Measurements from ENCODE around the gene CEP57L1.
"Not testable (repeated sequence)": the region's sequence is repeated elsewhere in the genome, so short reads cannot be mapped to it uniquely, and the experiment has no call there.

Gene CEP57L1

GRCh38 chr6:109191368-109191767 is 96.1 kb downstream of the CEP57L1 start:
- DNase-seq; H3K27ac Mint-ChIP-seq; H3K4me3 Mint-ChIP-seq; H3K27me3 Mint-ChIP-seq; H3K4me1 Mint-ChIP-seq (ENCODE audit: low read depth): not testable (repeated sequence)
- Mint-ChIP-seq H3K36me3 (ENCODE audit: low read depth) (peaks cover 10% of the 10 kb centered on the region), H3K9me3 (peaks cover 26% of the 10 kb centered on the region)

GRCh38 chr6:109192865-109193264 is 97.6 kb downstream of the CEP57L1 start:
- no peak for DNase-seq
- peaks cover 10% of the 10 kb centered on the region for H3K36me3 Mint-ChIP-seq (ENCODE audit: low read depth)
- H3K9me3 Mint-ChIP-seq, result peaks cover 26% of the 10 kb centered on the region
- H3K27ac Mint-ChIP-seq, result no peak overlapping the region
- H3K4me1 Mint-ChIP-seq (ENCODE audit: low read depth), result no peaks in the 10 kb centered on the region
- no peaks in the 10 kb centered on the region for H3K27me3 Mint-ChIP-seq
- H3K4me3 Mint-ChIP-seq, result no peak overlapping the region

- H3K27me3 Mint-ChIP-seq, result no peaks in the 10 kb centered on the region
- no peak overlapping the region for H3K27ac Mint-ChIP-seq
- no peaks in the 10 kb centered on the region for H3K4me1 Mint-ChIP-seq (ENCODE audit: low read depth)
- H3K9me3 Mint-ChIP-seq, result peaks cover 26% of the 10 kb centered on the region
- H3K4me3 Mint-ChIP-seq, result no peak overlapping the region
- peaks cover 10% of the 10 kb centered on the region for H3K36me3 Mint-ChIP-seq (ENCODE audit: low read depth)
- no peak for DNase-seq
Observed at GRCh38 chr6:109194880-109195279, 99.6 kb downstream of the CEP57L1 start.

- DNase-seq, result no peak
- Mint-ChIP-seq H3K9me3 (peaks cover 15% of the 10 kb centered on the region), H3K36me3 (ENCODE audit: low read depth) (peaks cover 5% of the 10 kb centered on the region)
Observed at GRCh38 chr6:109197061-109197460, 101.8 kb downstream of the CEP57L1 start.

GRCh38 chr6:109202409-109203264 is 107.3 kb downstream of the CEP57L1 start:
- Mint-ChIP-seq H3K27me3 (no peaks in the 10 kb centered on the region), H3K9me3 (no peaks in the 10 kb centered on the region), H3K4me3 (no peak overlapping the region), H3K4me1 (ENCODE audit: low read depth) (peaks cover 19% of the 10 kb centered on the region), H3K36me3 (ENCODE audit: low read depth) (no peaks in the 10 kb centered on the region), H3K27ac (peak overlapping the region; percentile 72)
- no peak for DNase-seq

More at GRCh38 chr6:109197061-109197460, 101.8 kb downstream of the CEP57L1 start:
- Mint-ChIP-seq H3K4me1 (ENCODE audit: low read depth) (peaks cover under 1% of the 10 kb centered on the region), H3K27ac (no peak overlapping the region), H3K4me3 (no peak overlapping the region), H3K27me3 (no peaks in the 10 kb centered on the region)

GRCh38 chr6:109204511-109204910 is 109.2 kb downstream of the CEP57L1 start:
- no peaks in the 10 kb centered on the region for H3K36me3 Mint-ChIP-seq (ENCODE audit: low read depth)
- no peaks in the 10 kb centered on the region for H3K9me3 Mint-ChIP-seq
- H3K4me3 Mint-ChIP-seq, result no peak overlapping the region
- H3K4me1 Mint-ChIP-seq (ENCODE audit: low read depth), result peaks cover 19% of the 10 kb centered on the region
- H3K27me3 Mint-ChIP-seq, result peaks cover 2% of the 10 kb centered on the region
- H3K27ac Mint-ChIP-seq, result no peak overlapping the region
- no peak for DNase-seq

GRCh38 chr6:109212683-109213082 is 117.4 kb downstream of the CEP57L1 start:
- DNase-seq, result no peak
- H3K4me1 Mint-ChIP-seq (ENCODE audit: low read depth), result no peaks in the 10 kb centered on the region
- H3K4me3 Mint-ChIP-seq, result no peak overlapping the region
- H3K36me3 Mint-ChIP-seq (ENCODE audit: low read depth), result no peaks in the 10 kb centered on the region
- H3K27ac Mint-ChIP-seq, result no peak overlapping the region
- peaks cover 8% of the 10 kb centered on the region for H3K9me3 Mint-ChIP-seq
- peaks cover 24% of the 10 kb centered on the region for H3K27me3 Mint-ChIP-seq

Data from activated T-cell treated with anti-CD3 and anti-CD28 coated beads, Interleukin-2, amount 50 U/mL, for 24 hours (primary cell).